ENCODE measurements around the gene NEURL3.

- TF ChIP-seq CTCF (IDR thresholded peaks at IDR 0.05) (no peak), ZFX (IDR thresholded peaks at IDR 0.05; ENCODE audit: borderline replicate concordance) (no peak)
Measured at GRCh38 chr2:96539215-96539920, 34.2 kb upstream of the NEURL3 start.

Data from 22Rv1 (cell line).